GM12878 (cell line): ENCODE data around the gene CLEC3A.

ENCODE experiments used
- ATF2 ChIP-seq: IDR thresholded peaks from 2 replicates; pipeline ENCODE4 v1.6.1; 2012; ENCODE audit warnings: low read length, inconsistent platforms
- ESRRA ChIP-seq: IDR thresholded peaks from 2 replicates; pipeline ENCODE4 v1.6.1; 2012; ENCODE audit warnings: mild to moderate bottlenecking, low read length, improper control_type of control experiment
- EZH2 ChIP-seq: IDR thresholded peaks from 2 replicates; pipeline ENCODE4 v1.6.1; 2012; ENCODE audit warnings: low read depth, mild to moderate bottlenecking, control low read depth, inconsistent platforms, low read length, borderline replicate concordance; ENCODE audit not compliant: control insufficient read depth

GRCh38 chr16:78069913-78070312 lies 47.6 kb downstream of the CLEC3A start:
- TF ChIP-seq ATF2 = no peak
- no peak for TF ChIP-seq ESRRA
- no peak for TF ChIP-seq EZH2
